Brain microvascular endothelial cell (primary cell): ENCODE results near the gene PAFAH1B2.

ENCODE experiments used
- DNase-seq: peaks from one replicate; pipeline ENCODE4 v3.0.0-alpha.2; 2020
- H3K27ac ChIP-seq: fragments of 250-450 bp; sonication (Bioruptor Pico); 2 replicates; pipeline ENCODE4 v1.5.1; 2020; ENCODE audit warnings: mild to moderate bottlenecking, moderate library complexity
- H3K27me3 ChIP-seq: fragments of 250-450 bp; sonication (Bioruptor Pico); replicated peaks from 2 replicates; pipeline ENCODE4 v1.5.1; 2020; ENCODE audit warnings: mild to moderate bottlenecking
- H3K36me3 ChIP-seq: fragments of 250-450 bp; sonication (Bioruptor Pico); replicated peaks from 2 replicates; pipeline ENCODE4 v1.5.1; 2020; ENCODE audit warnings: mild to moderate bottlenecking
- H3K4me3 ChIP-seq: 2 replicates; pipeline ENCODE4 v1.5.1; 2011; ENCODE audit warnings: low read depth, mild to moderate bottlenecking, control low read depth, low read length, moderate library complexity
- in situ Hi-C: cut with HindIII; loops from 2 replicates; pipeline ENCODE4 v1.10.0; 2017; ENCODE audit warnings: low sequenced_read_pairs, low pct_ligation_motif_present
- TF ChIP-seq, protein P1 (sequence below): IDR thresholded peaks from 2 replicates; pipeline ENCODE4 v1.5.1; 2011; ENCODE audit warnings: low read depth, mild to moderate bottlenecking, moderate library complexity, low read length, control low read depth, inconsistent platforms; ENCODE audit errors: missing control alignments

The PAFAH1B2 gene

GRCh38 chr11:117170210-117170609 lies 26.1 kb downstream of the PAFAH1B2 start:
- H3K27ac ChIP-seq, result no peak overlapping the region
- no peaks in the 10 kb centered on the region for H3K27me3 ChIP-seq
- no peak overlapping the region for H3K4me3 ChIP-seq
- H3K36me3 ChIP-seq, result peaks cover 27% of the 10 kb centered on the region
- TF ChIP-seq, protein P1, sequence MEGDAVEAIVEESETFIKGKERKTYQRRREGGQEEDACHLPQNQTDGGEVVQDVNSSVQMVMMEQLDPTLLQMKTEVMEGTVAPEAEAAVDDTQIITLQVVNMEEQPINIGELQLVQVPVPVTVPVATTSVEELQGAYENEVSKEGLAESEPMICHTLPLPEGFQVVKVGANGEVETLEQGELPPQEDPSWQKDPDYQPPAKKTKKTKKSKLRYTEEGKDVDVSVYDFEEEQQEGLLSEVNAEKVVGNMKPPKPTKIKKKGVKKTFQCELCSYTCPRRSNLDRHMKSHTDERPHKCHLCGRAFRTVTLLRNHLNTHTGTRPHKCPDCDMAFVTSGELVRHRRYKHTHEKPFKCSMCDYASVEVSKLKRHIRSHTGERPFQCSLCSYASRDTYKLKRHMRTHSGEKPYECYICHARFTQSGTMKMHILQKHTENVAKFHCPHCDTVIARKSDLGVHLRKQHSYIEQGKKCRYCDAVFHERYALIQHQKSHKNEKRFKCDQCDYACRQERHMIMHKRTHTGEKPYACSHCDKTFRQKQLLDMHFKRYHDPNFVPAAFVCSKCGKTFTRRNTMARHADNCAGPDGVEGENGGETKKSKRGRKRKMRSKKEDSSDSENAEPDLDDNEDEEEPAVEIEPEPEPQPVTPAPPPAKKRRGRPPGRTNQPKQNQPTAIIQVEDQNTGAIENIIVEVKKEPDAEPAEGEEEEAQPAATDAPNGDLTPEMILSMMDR, result no peak
- in situ Hi-C loops, result no loop called here
- no peak for DNase-seq

DNA sequence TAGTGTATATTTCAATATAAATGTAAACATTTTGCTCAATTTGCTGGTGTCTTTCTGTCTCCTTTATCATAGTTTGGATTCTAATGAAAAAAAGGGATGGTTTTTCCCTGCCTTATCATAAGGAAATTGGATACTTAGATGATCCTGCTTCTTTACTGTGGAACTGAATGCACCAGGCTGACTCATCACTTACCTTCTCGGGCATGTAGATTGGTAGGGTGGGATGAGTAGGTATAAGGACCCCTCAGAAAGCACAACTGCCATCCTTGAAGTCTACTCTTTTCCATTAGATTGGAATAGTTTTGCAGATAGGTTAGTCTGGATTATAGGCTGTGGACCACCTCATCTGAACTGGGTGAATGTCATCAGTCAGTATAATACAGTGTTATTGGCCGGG lies 26.9 kb downstream of the PAFAH1B2 start:
- Histone ChIP-seq H3K27ac (no peak overlapping the region), H3K36me3 (peaks cover 25% of the 10 kb centered on the region), H3K27me3 (no peaks in the 10 kb centered on the region), H3K4me3 (no peak overlapping the region)
- in situ Hi-C loops, result no loop called here
- TF ChIP-seq, protein P1, result no peak
- DNase-seq, result no peak

- in situ Hi-C loops, result no loop called here
- Histone ChIP-seq H3K27ac (peak overlapping the region; percentile 24), H3K36me3 (peaks cover 22% of the 10 kb centered on the region), H3K4me3 (no peak overlapping the region), H3K27me3 (no peaks in the 10 kb centered on the region)
- TF ChIP-seq, protein P1, result no peak
- peak; percentile 40 for DNase-seq
These were observed 27.4 kb downstream of the PAFAH1B2 start for GRCh38 chr11:117171404-117172061.

DNA sequence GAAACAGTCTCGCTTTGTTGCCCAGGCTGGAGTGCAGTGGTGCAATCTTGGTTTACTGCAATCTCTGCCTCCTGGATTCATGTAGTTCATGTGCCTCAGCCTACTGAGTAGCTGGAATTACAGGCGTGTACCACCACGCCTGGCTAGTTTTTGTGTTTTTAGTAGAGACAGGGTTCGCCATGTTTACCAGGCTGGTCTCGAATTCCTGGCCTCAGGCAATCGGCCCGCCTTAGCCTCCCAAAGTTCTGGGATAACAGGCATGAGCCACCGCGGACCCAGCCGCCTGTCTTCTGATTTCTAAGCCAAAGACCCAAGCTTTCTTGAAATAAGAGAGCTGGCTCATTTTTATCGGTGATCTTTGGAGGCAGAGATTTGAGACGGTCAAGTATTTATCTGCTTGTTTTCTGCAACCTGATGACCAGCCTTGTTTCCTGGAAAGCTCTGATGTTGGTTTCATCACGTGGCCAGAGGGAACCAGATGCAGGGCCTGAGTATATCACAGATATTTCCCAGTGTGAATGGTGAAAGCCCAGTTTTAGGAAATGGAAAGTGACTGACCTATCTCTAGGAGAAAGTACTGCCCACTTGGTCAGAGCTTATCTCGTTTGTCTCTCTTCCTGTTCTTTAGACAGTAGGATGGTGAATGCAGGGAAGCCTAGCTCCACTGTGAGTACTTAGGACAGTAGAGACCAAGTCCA lies 28.8 kb downstream of the PAFAH1B2 start:
- H3K27ac ChIP-seq, result no peak overlapping the region
- TF ChIP-seq, protein P1, result no peak
- H3K36me3 ChIP-seq, result peaks cover 12% of the 10 kb centered on the region
- H3K4me3 ChIP-seq, result no peak overlapping the region
- H3K27me3 ChIP-seq, result no peaks in the 10 kb centered on the region
- in situ Hi-C loops, result no loop called here
- peak; percentile 8 for DNase-seq

DNA sequence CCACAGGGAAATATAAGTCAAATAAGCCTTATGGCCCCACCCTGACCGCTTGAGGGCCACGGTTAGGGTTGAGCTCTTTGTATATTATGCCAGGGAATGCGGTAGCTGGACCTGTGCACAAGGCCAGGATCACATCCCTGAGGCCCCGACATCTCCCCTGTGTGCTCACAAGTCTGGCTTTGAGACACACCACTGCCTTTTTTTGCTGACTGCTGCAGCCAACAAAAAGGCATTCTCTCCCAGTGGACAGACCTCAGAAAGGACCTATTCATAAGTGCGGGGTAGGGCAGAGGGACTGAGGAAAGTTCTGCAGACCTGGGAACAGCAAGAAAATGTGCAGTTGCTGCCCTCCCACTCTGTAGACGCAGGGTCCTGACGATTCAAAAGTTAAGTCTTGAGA lies 31.0 kb downstream of the PAFAH1B2 start:
- Histone ChIP-seq H3K4me3 (no peak overlapping the region), H3K27ac (no peak overlapping the region), H3K27me3 (no peaks in the 10 kb centered on the region), H3K36me3 (peaks cover 4% of the 10 kb centered on the region)
- in situ Hi-C loops, result no loop called here
- no peak for DNase-seq
- TF ChIP-seq, protein P1, result no peak
